NCI-H774 (cell line): ENCODE measurements around the gene ACAD11.

Experiments used
- DNase-seq: peaks from one replicate; lab custom pipeline; 2025; lab: John Stamatoyannopoulos, UW

ACAD11 gene

GRCh38 chr3:132509506-132509905 lies 150.1 kb downstream of the ACAD11 start:
- no peak for DNase-seq

GRCh38 chr3:132509096-132509495 lies 150.5 kb downstream of the ACAD11 start:
- no peak for DNase-seq
